Activated CD4-positive, CD25-positive, alpha-beta regulatory T cell (primary cell): Measurements from ENCODE around the gene PDZD7.
A peak's percentile ranks its signal among the peaks of the same experiment; 100 is the strongest.

ENCODE experiments used
- DNase-seq, 4 experiments: peaks; one replicate each; lab custom pipeline; 2025; lab: John Stamatoyannopoulos, UW

The PDZD7 gene

DNA sequence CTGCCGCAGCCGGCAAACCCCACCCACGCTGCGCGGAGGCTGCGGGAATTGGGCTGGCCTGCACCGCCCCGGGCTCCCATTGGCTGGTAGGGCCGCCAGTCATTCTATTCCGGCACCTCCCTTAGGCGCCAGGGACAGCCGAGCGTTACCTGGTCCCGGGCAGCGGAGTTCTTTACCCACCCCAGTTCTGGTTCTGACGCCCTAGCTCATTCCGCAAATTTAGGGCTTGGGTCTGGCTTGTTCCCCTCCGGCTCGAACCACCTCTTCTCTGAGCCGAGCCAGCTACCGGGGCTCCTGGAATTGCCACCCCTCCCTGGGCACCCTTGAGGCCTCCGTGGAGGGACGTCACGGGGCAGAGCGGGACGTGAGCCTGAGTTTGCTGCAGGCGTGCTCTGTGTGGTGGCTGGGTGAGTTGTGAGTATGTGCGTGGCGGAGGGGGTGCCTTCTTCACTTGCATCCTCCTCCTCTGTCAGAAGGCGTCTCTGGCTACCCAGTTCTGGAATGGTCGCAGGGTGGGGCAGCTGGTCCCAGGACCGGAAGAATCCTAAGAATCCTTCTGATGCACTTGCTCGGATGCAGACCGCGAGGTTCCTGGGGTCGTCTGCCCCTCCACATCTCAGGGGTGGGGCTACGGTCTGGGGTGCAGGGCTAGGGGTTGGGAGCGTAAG lies at the start of gene PDZD7, which contains the start of gene SFXN3:
PDZD7 (minus strand) TSS at position 2 of the 668 bp plus-strand sequence. CDS start 910 bp downstream, outside the sequence.
SFXN3 (plus strand) TSS at position 107 of the 668 bp plus-strand sequence. CDS start 3,461 bp downstream, outside the sequence.
- peak; percentile 93 to 96 (median 94) for DNase-seq

DNA sequence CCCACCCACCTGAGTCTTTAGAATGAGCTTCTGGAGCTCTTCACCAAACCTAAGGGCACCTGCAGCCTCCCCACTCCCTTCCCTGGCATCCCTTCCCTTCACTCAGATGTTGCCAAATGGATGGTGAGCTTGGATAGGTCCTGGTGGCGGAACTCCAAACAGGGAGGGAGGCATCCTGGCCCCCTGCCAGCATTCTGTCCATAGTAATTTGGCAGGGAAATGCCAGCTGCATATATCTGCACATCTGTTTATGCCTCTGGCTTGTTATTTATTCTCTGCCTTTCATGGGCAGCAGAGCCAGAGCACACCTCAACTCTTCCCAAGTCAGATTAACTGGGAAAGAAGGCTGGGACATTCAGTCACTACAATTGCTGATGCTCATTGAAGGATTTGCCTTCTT lies 48.9 kb upstream of the PDZD7 start:
- no peak for DNase-seq

GRCh38 chr10:101076630-101077029 lies 45.7 kb upstream of the PDZD7 start:
- no peak for DNase-seq

- DNase-seq: no peak
These were observed 44.8 kb upstream of the PDZD7 start for GRCh38 chr10:101075775-101076174.

- DNase-seq: no peak
These were observed 42.7 kb upstream of the PDZD7 start for GRCh38 chr10:101073631-101074030.

GRCh38 chr10:101072923-101073322 lies 42.0 kb upstream of the PDZD7 start:
- DNase-seq: no peak

GRCh38 chr10:101071885-101072433 lies 41.0 kb upstream of the PDZD7 start:
- DNase-seq: no peak

DNA sequence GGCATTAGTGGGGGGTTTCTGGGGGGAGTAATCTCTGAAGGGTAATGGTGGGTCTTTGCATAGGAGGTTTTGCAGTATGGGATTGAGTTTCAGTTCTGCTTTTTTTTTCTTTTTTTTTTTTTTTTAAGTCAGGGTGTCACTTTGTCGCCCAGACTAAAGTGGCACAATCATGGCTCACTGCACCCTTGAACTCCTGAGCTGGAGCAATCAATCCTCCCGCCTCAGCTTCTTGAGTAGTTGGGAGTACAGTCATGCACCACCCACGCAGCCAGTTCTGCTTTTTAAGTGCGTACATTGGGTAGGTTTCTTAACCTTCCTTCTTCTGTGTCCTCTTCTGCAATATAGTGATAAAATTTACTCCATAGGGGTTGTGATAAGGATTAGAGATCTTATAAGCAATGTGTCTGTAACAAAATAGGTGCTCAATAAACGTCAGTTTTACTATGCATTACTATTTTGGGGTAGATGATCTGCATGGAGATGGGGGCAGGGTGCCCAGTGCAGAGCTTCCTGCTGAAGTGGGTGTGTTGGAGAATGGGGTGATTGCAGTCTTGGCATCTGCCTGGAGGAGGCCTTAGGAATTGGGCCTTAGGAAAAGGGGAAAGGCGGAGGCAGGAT lies 40.4 kb upstream of the PDZD7 start:
- no peak for DNase-seq

DNA sequence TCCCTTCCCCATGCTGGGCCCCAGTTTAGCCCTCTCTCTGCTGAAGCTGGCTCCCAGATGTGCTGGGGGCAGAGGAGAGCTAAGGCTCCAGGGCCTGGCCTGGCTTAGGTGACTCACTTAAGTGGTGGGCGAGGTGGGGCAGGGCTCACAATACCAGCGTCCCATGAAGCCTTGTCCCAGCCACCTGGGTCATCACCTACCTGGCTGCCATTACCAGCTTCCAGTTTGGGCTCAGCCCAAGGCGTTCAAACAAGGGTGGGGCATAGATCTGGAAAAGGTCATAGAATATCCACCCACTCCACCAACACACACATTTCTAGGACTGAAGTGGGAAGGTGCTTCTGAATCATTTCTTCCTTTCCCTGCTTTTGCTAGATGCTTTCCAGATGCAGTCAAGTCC lies 39.2 kb upstream of the PDZD7 start:
- no peak for DNase-seq

- no peak for DNase-seq
These were observed 38.5 kb upstream of the PDZD7 start for GRCh38 chr10:101069441-101069840.

- peak; percentile 30 to 68 (median 40) for DNase-seq
These were observed 36.6 kb upstream of the PDZD7 start for GRCh38 chr10:101067356-101068083.

- DNase-seq: no peak
These were observed 36.0 kb upstream of the PDZD7 start for GRCh38 chr10:101066896-101067355.

DNA sequence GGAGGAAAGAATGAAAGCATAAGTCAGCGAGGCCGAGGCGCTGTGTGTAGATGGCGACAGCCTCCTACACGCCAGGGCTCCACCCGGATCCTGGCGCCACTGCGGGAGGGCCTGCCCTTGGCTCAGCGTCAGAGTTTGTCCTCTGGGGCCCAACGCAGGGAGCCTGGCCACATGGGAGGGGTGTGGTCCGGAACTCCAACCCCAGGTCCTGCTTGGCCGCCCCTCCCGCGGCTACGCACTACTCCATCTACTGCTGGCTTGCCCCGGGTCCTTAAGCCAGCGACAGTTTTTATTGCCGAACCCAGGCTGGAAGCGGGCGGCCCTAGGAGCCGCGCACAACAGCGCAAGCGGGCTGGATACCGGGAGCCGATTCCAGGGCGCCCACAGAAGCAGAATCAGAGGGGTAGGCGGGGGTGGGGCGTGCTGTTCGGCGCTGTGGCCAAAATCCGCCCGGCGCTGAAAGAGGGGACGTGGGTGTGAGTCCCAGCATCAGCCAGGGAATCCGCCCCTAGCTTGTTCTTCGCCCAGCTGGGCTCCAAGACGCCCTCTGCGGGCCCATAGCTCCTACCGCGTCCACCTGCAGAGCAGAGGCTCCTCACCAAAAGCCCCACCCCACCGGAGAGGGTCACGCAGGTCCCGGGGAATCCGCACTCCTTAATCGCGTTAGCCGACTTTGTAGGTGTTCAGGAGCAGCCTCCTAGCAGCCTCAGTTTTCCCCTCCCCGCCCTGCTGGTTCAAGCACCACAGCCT lies 35.4 kb upstream of the PDZD7 start:
- peak in 1 of 4 experiments; percentile 19 for DNase-seq

DNA sequence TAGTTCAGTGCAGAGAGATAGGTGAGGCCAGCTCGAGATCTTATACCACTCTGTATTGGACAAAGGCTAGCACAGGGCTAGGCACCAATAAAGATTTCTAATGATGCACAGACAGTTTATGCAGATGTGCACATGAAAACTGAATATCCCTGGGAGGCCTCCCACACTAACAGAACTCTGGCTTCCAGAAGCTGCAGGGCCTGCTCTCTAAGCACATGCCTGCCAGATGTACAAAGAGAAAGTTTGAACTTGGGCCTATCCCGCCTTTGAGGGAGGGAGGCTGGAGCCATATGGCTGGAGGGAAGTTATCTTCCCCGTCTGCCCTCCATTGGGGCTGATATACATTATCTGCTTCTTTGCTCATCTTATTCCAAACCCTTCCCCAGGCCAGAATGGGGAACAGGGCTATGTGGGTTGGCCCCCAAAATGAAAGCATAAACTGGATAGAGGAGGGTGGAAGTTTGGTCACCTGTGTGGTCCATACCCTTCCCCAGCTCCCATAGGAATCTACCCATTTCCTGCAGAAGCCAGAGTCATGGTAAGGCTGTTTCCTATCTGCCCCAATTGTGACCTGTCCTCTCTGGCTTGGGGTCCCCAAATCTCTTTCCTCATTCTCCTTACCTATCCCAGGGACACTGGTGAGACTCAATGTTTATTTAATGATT lies 34.7 kb upstream of the PDZD7 start:
- no peak for DNase-seq

DNA sequence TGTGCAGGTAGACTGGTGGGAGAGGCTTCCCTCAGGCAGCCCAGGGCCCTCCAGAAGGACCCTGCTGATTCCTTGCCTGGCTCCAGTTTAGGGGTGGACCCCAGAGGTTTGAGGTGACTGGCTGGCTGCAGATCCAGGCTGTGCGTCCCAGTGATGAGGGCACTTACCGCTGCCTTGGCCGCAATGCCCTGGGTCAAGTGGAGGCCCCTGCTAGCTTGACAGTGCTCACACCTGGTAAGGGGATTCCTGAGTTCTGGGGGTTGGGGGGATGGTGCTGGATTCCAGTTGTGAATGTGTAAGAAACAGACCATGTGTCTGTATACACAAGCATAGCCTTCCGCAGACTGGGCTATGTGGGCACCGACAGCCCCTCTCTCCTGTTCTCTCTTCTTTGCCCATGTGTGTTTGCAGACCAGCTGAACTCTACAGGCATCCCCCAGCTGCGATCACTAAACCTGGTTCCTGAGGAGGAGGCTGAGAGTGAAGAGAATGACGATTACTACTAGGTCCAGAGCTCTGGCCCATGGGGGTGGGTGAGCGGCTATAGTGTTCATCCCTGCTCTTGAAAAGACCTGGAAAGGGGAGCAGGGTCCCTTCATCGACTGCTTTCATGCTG lies 33.6 kb upstream of the PDZD7 start:
- no peak for DNase-seq

DNA sequence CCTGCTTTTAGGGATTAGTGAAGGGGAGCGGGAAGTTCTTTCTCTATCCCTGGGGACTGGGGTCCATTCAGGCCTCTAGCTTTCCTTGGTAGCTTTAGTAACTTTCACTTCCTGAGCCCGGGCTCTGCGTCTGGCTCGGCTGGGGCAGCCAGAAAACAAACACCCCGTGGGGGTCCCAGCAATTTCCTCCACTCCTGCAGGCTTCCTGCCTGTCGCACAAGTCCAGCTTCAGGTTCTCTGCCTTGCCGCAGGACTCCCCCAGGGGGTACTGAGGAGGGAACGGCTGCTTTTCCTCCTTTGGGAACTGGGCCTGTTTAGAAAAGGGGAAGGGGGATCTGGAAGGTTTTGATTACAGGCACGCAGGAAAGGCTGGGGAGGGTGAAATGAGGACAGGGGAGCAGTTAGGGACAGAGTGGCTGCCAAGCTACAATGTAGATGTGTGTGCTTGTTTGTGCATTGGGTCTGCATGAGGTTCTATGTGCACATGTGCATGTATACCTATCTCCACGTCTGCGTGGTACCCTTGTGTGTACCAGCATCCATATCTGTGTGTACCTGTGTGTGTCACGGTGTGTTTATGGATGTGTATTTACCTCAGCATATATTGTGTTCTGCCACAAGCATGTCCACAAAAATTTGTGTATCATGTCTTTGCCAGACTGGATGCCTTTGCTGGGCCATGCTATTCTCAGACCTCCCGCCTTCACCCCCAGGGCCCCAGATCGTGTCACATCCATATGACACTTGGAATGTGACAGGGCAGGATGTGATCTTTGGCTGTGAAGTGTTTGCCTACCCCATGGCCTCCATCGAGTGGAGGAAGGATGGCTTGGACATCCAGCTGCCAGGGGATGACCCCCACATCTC lies 32.9 kb upstream of the PDZD7 start:
- no peak for DNase-seq

GRCh38 chr10:101063050-101063525 lies 32.2 kb upstream of the PDZD7 start:
- no peak for DNase-seq

GRCh38 chr10:101062232-101063049 lies 31.5 kb upstream of the PDZD7 start:
- DNase-seq: peak in 3 of 4 experiments; percentile 14 to 27 (median 18)
